Gastroesophageal sphincter (tissue), 3 donors: ENCODE measurements around the gene FBXO8.

Experiments
- EP300 ChIP-seq: sonication (generic); formaldehyde crosslinking; IDR thresholded peaks from one replicate; pipeline ENCODE4 v1.6.1; 2017; ENCODE audit warnings: antibody characterized with exemption, mild to moderate bottlenecking
- POLR2AphosphoS5 ChIP-seq: sonication (generic); formaldehyde crosslinking; IDR thresholded peaks from one replicate; pipeline ENCODE4 v1.6.1; 2017; ENCODE audit warnings: antibody characterized with exemption
- TF ChIP-seq, protein P1 (sequence below), 4 experiments: fragments of 200-600 bp in 2 of 4; fragments of 450-650 bp in 2 of 4; sonication (generic) in 1 of 4; IDR thresholded peaks; one replicate each; pipeline ENCODE4 v1.5.1; 2017 to 2019; ENCODE audit warnings: antibody characterized with exemption in 4 of 4, mild to moderate bottlenecking in 2 of 4, moderate library complexity in 2 of 4

DNA sequence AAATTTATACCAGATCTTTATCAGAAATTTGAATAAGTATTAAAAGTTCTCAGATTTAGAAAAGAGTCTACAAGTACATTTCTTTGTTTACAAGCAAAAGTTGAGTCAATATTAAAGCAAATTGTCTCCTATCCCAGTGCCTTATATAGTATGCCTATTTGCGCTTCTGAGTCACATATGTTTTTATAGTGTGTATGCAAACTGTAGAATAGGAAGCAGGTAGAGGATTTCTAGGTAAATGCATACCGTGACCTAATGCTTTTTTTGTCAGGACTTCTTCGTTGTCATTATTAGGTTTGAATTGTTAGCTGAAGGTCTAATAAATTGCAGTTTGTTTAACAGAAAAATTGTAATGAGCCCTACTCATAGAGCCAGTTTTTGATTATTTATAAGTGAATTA lies 22.5 kb upstream of the FBXO8 start:
- TF ChIP-seq POLR2AphosphoS5 (no peak), EP300 (no peak)
- TF ChIP-seq, protein P1, sequence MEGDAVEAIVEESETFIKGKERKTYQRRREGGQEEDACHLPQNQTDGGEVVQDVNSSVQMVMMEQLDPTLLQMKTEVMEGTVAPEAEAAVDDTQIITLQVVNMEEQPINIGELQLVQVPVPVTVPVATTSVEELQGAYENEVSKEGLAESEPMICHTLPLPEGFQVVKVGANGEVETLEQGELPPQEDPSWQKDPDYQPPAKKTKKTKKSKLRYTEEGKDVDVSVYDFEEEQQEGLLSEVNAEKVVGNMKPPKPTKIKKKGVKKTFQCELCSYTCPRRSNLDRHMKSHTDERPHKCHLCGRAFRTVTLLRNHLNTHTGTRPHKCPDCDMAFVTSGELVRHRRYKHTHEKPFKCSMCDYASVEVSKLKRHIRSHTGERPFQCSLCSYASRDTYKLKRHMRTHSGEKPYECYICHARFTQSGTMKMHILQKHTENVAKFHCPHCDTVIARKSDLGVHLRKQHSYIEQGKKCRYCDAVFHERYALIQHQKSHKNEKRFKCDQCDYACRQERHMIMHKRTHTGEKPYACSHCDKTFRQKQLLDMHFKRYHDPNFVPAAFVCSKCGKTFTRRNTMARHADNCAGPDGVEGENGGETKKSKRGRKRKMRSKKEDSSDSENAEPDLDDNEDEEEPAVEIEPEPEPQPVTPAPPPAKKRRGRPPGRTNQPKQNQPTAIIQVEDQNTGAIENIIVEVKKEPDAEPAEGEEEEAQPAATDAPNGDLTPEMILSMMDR (IDR thresholded peaks at IDR 0.05): no peak
